GM18508 (cell line): Measurements from ENCODE around the gene WNT8A.
"Not testable (repeated sequence)": the region's sequence is repeated elsewhere in the genome, so short reads cannot be mapped to it uniquely, and the experiment has no call there.

Experiments
- ATAC-seq: cut with Tn5 transposase; IDR thresholded peaks from one replicate; pipeline ENCODE4 v1.9.1; 2021; ENCODE audit warnings: moderate number of reproducible peaks; ENCODE audit not compliant: insufficient read depth, unreplicated experiment

Gene WNT8A, protein sequence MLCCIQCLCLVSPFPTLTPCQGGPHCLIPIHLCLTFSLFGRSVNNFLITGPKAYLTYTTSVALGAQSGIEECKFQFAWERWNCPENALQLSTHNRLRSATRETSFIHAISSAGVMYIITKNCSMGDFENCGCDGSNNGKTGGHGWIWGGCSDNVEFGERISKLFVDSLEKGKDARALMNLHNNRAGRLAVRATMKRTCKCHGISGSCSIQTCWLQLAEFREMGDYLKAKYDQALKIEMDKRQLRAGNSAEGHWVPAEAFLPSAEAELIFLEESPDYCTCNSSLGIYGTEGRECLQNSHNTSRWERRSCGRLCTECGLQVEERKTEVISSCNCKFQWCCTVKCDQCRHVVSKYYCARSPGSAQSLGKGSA

DNA sequence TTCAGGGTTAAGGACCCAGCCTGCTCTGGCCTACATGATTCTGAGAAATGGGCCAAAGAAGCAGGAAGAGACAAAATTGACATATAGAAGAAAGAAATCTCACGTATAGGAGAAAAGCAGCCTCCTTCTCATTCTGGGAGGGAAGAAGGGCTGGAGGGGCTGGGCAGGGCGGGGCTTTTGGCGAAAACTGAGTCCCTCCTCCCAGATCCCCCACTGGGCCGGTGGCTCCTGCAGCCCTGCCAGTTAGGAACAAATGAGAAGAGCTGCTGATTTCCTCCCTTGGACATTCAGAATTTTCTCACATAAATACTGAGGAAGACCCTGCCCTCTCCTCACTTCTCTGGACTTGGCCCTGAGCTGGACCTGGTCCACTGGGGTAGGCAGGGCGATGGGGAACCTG is at the start of gene WNT8A:
TSS of gene WNT8A (plus strand) at position 332 of the 400 bp plus-strand sequence. CDS start 95 bp downstream, outside the sequence.
- ATAC-seq: no peak

DNA sequence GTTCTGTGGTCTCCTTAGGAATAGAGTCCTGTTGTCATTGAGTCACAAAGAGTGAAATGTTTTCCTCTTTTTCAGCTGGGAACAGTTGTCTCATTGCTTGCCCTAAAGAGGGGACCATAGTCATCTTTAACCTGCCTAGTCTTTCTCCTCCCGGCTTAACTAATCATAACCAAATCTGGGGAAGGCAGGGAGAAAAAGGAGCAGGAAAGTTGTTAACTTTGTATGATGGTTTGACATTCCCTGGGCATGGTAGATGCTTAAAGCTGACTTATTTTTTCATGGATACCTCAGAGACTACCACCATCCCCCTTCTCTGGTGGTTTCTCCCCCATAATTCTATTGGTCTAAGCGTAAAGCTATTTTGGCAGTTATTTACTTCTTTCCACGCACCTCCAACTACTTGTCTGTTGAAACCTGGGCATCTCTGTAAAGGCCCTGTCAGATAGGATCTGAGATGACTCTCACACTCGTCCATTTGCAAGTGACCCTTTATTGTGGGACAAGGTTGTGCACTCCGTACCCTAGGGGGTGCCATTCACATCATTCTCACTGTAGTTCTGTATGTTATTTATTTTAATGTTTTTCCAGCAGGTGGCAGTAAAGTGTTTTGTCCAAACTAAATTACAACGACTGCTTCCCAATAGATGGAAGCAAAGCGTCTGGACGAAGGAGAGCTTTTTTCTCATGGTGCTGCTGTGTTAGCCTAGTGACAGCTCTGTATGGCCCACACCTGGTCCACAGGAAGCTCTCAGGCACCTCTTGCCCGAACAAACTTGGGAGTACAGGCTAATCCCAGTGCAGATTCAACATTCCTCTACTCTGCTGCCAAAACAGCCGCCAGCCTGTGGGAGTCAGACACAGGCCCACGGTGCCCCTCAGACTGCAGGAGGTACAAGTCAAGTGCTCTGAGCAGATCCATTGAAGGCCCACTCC is 48.0 kb upstream of the WNT8A start:
- peak; percentile 38 for ATAC-seq

DNA sequence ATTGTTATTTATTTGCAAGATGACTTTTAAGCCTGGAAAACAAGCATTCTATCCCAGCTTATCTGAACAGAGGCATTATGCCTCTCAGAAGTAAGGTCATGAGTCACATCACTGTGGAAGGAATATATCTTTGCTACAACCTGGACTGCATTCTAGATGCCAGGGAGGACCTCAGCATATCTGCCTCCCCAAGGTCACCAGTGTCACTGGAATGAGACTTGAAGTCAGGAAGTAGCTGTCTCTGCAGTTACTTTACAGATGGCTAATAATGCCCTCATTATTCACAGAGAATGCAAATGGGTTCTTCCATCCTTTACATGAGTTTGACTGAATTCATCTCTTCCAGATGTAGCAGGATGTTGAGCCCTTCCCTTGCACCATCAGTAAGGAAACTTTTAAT is 46.6 kb upstream of the WNT8A start:
- ATAC-seq: no peak

DNA sequence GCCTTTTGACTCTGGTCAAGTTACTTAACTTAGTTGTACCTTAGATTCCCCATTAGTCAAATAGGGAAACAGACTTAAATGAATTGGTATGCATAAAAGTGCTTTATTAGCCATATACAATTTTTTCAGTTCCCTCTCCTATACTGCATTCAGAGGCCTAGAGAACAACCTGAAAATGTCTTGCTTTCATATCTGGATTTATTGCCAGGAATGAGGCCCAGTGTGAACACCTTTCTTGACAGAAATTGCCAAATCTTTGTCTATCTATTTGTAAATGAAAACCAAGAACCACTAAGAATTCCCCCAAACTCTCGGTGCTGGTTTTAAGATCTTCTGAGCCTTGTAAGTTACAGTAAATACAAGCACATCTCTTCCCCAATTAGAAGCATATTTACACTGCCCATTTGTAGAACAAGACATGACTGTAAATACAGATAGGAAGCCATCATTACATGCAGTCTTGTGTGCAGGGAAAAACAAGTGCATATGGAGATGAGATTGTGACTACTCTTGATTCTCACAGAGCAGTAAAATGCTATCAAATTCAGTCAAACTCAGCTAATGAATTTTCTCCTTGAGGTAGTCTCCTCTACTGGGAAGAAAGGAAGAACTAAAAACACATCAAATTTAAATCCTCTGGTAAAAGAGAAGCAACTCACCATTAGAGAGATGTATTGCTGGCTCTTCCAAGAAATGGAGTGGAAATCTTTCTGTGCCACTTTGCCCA is 45.8 kb upstream of the WNT8A start:
- ATAC-seq: no peak

DNA sequence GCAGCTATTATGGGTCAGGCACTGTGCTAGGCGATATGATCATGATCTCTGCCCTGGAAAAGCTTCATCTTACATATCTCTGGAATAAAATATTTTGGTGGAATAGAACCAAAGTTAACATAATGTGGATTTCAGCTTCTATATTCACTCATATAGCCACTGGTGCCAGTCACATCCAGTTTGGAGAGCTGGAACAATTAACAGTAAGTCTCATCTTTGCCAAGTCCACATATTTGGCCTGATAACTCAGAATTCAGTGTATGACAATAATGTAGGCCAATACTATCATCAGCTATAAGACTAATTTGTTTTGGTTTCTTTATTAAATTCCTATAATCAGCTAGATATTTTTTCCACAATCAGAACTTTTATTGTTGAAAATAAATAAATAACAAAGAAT is 45.0 kb upstream of the WNT8A start:
- ATAC-seq: no peak

DNA sequence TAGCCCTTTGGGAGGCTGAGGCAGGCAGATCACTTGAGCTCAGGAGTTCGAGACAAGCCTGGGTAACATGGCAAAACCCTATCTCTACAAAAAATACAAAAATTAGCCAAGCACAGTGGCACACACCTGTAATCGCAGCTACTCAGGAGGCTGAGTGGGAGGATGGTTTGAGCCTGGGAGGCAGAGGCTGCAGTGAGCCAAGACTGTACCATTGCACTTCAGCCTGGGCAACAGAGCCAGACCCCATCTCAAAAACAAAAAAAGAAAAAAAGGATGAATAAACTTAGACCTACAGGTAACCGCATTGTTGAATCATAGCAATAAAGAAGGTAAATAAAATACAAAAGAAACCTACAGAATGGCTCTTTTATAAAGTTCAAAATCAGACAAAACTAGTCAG is 38.5 kb upstream of the WNT8A start:
- ATAC-seq: not testable (repeated sequence)

DNA sequence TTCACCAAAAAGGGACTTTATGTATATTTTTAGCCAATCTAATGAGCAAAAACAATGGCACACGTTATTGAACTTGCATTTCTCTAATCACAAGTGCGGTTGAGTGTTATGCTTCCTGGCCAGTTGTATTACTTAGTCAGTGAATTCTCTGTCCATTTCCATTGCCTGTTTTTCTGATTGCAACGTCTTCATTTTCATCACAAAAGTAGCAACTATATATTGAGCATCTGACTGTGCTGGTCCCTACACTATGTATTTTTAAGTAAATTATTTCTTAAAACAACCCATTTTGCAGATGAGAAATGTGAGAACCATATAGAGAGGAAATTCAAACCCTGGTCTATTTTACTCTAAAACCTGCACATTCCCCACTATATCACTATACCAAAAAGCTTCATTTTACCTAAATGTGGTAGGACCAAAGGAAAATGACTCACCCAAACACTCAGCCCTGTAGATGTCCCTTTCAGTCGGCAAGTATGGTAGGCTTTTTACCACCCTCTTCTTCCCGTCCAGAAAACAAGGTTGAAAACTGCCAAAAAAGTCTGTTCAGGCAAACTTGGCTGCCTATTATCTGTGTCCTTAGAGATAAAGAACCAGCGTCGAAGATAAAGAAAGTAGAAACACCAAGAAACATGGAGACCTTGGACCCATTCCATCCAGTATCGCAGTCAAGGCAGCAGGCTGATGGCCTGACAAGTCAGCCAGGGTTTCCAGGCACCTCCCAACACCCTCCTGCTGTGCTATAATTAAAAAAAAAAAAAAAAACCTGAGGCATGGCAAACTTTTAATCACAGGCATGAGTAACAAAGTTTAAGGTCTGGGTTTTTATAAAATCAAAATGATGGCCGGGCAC is 32.2 kb upstream of the WNT8A start:
- no peak for ATAC-seq

DNA sequence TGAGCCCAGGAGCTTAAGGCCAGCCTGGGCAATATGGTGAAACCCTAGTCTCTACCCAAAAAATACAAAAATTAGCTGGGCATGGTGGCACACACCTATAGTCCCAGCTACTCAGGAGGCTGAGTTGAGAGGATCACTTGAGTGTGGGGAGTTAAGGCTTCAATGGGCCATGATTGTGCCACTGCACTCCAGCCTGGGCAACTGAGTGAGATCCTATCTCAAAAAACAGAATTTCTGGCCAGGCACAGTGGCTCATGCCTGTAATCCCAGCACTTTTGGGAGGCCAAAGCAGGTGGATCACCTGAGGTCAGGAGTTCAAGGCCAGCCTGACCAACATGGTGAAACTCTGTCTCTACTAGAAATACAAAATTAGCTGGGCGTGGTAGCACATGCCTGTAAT is 31.1 kb upstream of the WNT8A start:
- not testable (repeated sequence) for ATAC-seq

DNA sequence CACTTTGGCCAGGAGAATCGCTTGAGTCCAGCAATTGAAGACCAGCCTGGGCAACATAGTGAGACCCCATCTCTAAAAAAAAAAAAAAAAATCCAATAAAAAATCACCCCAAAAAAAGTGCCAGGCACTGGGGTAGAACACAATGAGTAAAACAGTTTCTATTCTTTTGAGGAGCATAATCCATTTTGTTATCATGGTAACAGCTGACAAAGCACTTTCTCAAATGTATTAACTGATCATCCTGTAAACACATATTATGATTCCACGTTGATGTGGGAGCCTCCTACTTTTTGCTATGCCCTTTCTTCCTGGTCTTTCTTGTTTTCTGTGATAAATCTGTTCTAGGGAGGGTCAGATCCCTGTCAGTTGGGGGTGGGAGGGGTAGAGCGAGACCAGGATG is 30.3 kb upstream of the WNT8A start:
- ATAC-seq: no peak

DNA sequence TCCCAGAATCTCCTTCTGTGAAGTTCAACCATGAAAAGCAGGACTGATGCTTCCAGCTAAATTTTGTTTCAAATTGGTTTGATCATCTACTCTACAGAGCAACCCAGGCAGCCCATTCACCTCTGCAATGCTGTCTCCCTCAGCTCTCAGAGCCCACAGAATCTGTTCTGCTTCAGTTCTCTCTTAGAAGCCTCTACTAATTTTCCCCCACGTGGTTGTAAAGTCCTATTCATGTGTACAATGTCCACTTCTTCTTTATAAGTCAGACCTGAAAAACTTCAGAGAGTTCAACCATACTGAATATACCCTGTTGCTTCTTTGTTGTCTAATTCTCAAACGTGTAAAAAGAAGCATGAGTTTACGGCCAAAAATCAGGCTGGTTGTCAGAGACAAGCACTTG is 29.6 kb upstream of the WNT8A start:
- ATAC-seq: no peak

DNA sequence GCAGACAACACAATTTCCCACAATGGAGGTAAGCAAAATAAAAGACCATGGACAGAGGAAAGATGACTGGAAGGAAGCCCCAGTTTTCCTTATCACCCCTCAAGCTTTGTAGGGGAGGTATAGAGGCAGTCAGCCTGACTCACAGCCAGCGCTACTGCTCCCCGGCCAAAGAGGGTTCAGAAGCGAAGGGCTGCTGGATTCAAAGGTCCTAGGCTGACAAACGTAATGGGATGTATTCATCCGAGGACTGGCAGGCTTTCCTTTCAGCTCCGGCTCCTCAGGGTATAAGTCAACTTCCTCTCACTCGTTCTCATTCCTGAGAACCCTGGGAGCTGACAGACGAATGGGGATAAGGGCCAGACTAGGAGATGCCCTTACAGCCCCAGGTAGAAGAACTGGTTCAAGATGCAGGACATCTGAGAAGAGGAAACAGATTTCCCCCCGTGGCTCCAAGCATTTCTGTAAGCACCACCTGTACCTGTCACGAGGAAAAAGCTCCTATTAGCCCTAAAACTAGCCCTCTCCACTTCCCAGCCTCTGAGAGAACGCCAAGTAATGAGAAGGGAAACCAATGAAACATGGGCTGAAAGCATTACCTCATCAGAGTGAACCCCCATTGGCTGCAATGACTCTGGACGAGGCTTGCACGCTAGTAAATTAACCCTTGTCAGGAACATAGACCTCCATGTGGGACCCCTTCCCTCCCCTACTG is 28.8 kb upstream of the WNT8A start:
- no peak for ATAC-seq

DNA sequence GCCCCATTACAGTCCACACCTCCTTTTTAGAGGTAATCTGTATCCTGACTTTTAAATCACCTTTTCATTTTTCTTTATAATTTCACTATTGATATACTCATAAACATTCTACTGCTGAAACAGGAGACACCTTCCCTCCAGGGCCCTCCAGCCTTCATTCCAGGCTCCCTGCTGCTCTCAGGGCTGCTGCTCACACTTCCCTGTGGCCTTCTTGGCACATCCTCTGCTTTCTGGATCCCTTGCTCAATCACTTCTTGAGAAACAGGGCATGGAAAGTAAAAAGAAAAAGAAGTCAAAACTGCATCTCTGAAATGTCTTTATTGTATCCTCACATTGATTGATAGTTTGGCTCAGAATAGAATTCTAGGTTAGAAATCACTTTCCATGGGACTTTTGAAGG is 19.3 kb upstream of the WNT8A start:
- no peak for ATAC-seq

DNA sequence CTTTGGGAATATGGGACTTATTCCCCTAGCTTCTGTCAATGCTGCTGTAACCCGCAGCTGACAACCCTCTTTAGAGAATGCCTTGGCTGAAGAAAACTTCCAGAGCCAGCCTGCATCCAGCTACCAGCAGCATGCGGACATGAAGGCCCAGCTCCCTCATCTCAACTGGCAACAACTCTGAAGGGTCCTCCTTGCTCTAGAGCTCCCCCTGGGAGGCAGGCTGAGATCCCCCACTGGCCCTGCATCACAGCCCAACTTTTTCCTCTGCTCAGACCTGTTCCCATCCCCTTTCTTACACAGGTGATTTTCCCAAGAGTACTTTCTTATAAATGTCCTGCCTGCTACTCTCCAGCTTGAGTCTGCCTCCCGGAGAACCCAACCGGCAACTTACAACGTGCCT is 18.7 kb upstream of the WNT8A start:
- no peak for ATAC-seq

DNA sequence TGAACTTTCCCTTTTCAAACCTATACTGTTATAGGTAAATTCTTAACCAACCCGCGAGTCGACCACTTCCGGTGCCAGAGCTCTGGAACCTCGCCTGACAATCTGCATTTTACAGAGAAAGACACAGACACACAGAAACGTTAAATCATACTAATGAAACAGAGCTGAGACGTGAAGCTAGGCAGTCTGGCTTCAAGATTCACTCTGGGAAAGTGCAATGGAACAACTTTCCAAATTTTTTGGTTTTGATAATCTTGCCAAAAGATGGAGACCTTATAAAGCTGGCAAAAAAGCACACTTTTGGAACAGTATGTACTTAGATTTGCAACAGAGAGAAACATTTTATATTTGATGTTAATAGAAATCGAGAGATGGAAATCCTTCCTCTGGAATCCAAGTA is 15.9 kb upstream of the WNT8A start:
- no peak for ATAC-seq

DNA sequence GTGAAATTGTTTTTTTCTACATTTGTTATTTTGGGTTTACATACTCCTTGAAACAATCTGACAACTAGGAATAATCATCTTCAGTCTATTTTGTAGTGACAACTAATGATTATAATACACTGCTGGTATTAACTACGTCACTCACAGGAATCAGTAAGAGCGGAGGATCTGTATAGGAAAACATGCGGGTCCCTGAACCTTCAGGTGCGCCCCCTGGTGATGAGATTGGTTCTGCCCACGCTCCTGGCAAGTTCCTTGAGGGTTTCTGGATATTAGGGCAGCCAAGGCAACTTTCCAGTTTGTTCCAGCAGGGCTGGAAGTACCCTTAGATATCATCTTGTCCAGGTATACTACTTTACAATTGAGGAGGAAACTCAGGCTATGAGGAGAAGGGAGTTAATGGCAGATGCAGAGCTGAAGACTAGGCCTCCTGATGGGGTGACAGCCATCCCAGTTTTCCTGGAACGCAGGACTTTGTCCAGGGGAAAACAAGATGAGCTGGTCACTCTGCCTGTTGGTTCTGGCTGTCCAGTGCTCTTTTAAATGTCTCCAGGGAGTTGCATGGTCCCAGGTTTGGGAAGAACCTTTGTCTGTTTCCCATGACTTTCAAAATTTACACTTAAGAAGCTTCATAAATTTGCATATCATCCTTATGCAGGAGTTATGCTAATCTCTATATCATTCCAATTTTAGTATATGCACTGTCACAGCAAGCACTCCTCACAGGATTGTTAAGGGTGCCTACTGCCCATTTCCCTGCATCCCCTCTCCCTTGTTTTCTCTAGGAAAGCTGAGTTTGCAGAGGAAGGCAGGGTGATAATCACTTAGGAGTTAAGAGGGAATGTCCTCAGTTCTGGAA is 14.9 kb upstream of the WNT8A start:
- ATAC-seq: no peak

DNA sequence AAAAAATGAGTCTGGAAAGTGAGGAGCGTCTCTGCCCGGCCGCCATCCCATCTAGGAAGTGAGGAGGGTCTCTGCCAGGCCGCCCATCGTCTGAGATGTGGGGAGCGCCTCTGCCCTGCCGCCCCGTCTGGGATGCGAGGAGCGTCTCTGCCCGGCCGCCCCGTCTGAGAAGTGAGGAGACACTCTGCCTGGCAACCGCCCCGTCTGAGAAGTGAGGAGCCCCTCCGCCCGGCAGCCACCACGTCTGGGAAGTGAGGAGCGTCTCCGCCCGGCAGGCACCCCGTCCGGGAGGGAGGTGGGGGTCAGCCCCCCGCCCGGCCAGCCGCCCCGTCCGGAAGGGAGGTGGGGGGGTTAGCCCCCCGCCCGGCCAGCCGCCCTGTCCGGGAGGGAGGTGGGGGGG is 13.8 kb upstream of the WNT8A start:
- ATAC-seq: not testable (repeated sequence)

DNA sequence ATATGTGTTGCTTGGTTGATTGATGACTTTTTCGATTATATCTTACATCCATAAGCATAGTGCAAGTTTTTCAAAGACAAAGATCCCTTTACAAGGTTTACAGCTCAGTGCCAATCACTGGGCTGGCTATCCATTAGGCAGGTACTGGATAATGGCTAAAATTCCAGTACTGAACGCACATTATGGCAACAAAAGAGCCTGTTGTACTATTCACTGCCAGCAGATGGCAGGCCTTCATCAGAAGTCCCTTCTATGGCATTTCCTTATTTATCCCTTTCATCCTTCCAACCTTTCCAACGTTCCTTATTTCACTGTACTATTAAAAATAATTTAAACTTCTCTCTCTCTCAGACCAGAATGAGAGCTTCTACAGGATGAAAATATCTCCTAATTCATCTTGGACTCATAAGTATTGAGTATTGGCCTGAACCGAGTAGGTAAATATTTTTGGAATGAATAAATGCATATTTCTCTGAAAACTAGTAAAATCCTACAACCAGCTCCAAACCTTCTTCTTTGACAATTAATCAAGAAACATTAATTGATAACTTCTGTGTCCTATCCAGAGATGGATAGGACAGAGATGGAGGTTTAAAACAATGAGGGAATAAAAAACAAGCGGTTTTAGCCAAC is 6.7 kb upstream of the WNT8A start:
- ATAC-seq: no peak
